HepG2 (cell line): ENCODE results near the gene AQP6. TPM values are rescaled to one million over a fixed set of nuclear protein-coding genes. Genes with fewer than 3 reads are reported as not detected.
A peak's percentile ranks its signal among the peaks of the same experiment; 100 is the strongest.

Experiments
- GZF1 ChIP-seq: sonication (generic); formaldehyde crosslinking; IDR thresholded peaks from 2 replicates; pipeline ENCODE4 v1.5.1; 2020; ENCODE audit warnings: mild to moderate bottlenecking, missing genetic modification reagents
- MAF1 ChIP-seq: sonication (generic); formaldehyde crosslinking; IDR thresholded peaks from 2 replicates; pipeline ENCODE4 v1.5.0; 2020; ENCODE audit warnings: missing genetic modification reagents, borderline replicate concordance
- NR2F6 ChIP-seq, 2 experiments: IDR thresholded peaks; 2 replicates each; pipeline ENCODE4 v1.6.1; 2016; ENCODE audit warnings: antibody characterized with exemption in 1 of 2, mild to moderate bottlenecking in 1 of 2
- PLRG1 ChIP-seq: fragments of 450-650 bp; conservative IDR thresholded peaks from 2 replicates; pipeline ENCODE4 v1.6.1; 2016
- SALL1 ChIP-seq: sonication (generic); formaldehyde crosslinking; IDR thresholded peaks from 2 replicates; pipeline ENCODE4 v1.8.0; 2022; ENCODE audit warnings: mild to moderate bottlenecking, missing genetic modification reagents
- THYN1 ChIP-seq: sonication (generic); formaldehyde crosslinking; IDR thresholded peaks from 2 replicates; pipeline ENCODE4 v1.8.1; 2023; ENCODE audit warnings: low read depth, mild to moderate bottlenecking, moderate library complexity, missing genetic modification reagents, borderline replicate concordance
- ZMYM4 ChIP-seq: sonication (generic); formaldehyde crosslinking; IDR thresholded peaks from 2 replicates; pipeline ENCODE4 v1.8.1; 2023; ENCODE audit warnings: mild to moderate bottlenecking, missing genetic modification reagents
- ZNF296 ChIP-seq: sonication (generic); formaldehyde crosslinking; conservative IDR thresholded peaks from 2 replicates; pipeline ENCODE4 v1.5.0; 2020; ENCODE audit warnings: mild to moderate bottlenecking, missing genetic modification reagents
- ZNF446 ChIP-seq: sonication (generic); formaldehyde crosslinking; IDR thresholded peaks from 2 replicates; pipeline ENCODE4 v1.5.0; 2020; ENCODE audit warnings: mild to moderate bottlenecking, missing genetic modification reagents
- ZNF496 ChIP-seq: sonication (generic); formaldehyde crosslinking; IDR thresholded peaks from 2 replicates; pipeline ENCODE4 v1.8.1; 2023; ENCODE audit warnings: mild to moderate bottlenecking, moderate library complexity, missing genetic modification reagents; ENCODE audit not compliant: insufficient replicate concordance
- ZNF687 ChIP-seq: sonication (generic); formaldehyde crosslinking; IDR thresholded peaks from 2 replicates; pipeline ENCODE4 v1.5.1; 2020; ENCODE audit warnings: mild to moderate bottlenecking, missing genetic modification reagents, moderate library complexity
- ZNF839 ChIP-seq: sonication (generic); formaldehyde crosslinking; IDR thresholded peaks from 2 replicates; pipeline ENCODE4 v1.4.0; 2020; ENCODE audit warnings: missing genetic modification reagents, mild to moderate bottlenecking, borderline replicate concordance
- ZNF878 ChIP-seq: sonication (generic); formaldehyde crosslinking; IDR thresholded peaks from 2 replicates; pipeline ENCODE4 v1.8.1; 2023; ENCODE audit warnings: mild to moderate bottlenecking, missing genetic modification reagents, moderate library complexity
- polyA plus RNA-seq, 8 experiments: library from polyadenylated mRNA; depleted of rRNA in 3 of 8; stranded (reverse) in 7 of 8; unstranded in 1 of 8; fragments of >200 nt; fragmentation: Illumina TruSeq in 4 of 8; extraction: Trizol in 4 of 8; gene quantifications; 2 replicates each; pipeline versions ENCODE4 v1.2.1 to v1.2.3, GENCODE V29; 2011 to 2016; ENCODE audit warnings: low read depth in 4 of 8, missing spikeins in 1 of 8, mixed read lengths in 1 of 8; ENCODE audit not compliant: insufficient read depth in 1 of 8
- total RNA-seq, 5 experiments: library from RNA; depleted of rRNA; stranded (reverse); fragments of >200 nt; fragmentation: Illumina TruSeq; extraction: Trizol; gene quantifications; 2 replicates each; pipeline ENCODE4 v1.2.3, GENCODE V29; 2016; ENCODE audit warnings: low read depth in 1 of 5
- TF ChIP-seq, protein P1 (sequence below), 2 experiments: fragments of 450-650 bp in 1 of 2; sonication (generic) in 1 of 2; formaldehyde crosslinking in 1 of 2; IDR thresholded peaks; 2 replicates each; pipeline versions ENCODE4 v1.6.1 to v1.8.0; 2016 to 2022; ENCODE audit warnings: antibody characterized with exemption in 1 of 2, mild to moderate bottlenecking in 1 of 2, missing genetic modification reagents in 1 of 2
- TF ChIP-seq, protein P2 (sequence below): sonication (generic); formaldehyde crosslinking; IDR thresholded peaks from 2 replicates; pipeline ENCODE4 v1.4.0; 2020; ENCODE audit warnings: mild to moderate bottlenecking, missing genetic modification reagents, borderline replicate concordance

AQP6 gene
- total and polyA plus RNA-seq, 2 of the 13 experiments (the other 11 are each of a cell fraction or from before 2014, with no cell fraction given) = 0.32 to 1.3 TPM

GRCh38 chr12:49974231-49974675, 1.5 kb downstream of the AQP6 start (continued):
- TF ChIP-seq, protein P1, sequence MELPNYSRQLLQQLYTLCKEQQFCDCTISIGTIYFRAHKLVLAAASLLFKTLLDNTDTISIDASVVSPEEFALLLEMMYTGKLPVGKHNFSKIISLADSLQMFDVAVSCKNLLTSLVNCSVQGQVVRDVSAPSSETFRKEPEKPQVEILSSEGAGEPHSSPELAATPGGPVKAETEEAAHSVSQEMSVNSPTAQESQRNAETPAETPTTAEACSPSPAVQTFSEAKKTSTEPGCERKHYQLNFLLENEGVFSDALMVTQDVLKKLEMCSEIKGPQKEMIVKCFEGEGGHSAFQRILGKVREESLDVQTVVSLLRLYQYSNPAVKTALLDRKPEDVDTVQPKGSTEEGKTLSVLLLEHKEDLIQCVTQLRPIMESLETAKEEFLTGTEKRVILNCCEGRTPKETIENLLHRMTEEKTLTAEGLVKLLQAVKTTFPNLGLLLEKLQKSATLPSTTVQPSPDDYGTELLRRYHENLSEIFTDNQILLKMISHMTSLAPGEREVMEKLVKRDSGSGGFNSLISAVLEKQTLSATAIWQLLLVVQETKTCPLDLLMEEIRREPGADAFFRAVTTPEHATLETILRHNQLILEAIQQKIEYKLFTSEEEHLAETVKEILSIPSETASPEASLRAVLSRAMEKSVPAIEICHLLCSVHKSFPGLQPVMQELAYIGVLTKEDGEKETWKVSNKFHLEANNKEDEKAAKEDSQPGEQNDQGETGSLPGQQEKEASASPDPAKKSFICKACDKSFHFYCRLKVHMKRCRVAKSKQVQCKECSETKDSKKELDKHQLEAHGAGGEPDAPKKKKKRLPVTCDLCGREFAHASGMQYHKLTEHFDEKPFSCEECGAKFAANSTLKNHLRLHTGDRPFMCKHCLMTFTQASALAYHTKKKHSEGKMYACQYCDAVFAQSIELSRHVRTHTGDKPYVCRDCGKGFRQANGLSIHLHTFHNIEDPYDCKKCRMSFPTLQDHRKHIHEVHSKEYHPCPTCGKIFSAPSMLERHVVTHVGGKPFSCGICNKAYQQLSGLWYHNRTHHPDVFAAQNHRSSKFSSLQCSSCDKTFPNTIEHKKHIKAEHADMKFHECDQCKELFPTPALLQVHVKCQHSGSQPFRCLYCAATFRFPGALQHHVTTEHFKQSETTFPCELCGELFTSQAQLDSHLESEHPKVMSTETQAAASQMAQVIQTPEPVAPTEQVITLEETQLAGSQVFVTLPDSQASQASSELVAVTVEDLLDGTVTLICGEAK (IDR thresholded peaks at IDR 0.05) = no peak
- TF ChIP-seq, protein P1 (CRISPR knock-in tag; IDR thresholded peaks at IDR 0.05) = no peak
- no peak for TF ChIP-seq MAF1 (CRISPR knock-in tag)
- TF ChIP-seq ZNF878 (CRISPR knock-in tag) = no peak
- no peak for TF ChIP-seq ZNF446
- TF ChIP-seq SALL1 (CRISPR knock-in tag) = peak; percentile 65; the same call in 1 of the 2 replicates
- TF ChIP-seq ZNF296 (CRISPR knock-in tag) = 0 out of 2 replicates have a peak, but pooled peaks have one; percentile 45
- TF ChIP-seq, protein P2, sequence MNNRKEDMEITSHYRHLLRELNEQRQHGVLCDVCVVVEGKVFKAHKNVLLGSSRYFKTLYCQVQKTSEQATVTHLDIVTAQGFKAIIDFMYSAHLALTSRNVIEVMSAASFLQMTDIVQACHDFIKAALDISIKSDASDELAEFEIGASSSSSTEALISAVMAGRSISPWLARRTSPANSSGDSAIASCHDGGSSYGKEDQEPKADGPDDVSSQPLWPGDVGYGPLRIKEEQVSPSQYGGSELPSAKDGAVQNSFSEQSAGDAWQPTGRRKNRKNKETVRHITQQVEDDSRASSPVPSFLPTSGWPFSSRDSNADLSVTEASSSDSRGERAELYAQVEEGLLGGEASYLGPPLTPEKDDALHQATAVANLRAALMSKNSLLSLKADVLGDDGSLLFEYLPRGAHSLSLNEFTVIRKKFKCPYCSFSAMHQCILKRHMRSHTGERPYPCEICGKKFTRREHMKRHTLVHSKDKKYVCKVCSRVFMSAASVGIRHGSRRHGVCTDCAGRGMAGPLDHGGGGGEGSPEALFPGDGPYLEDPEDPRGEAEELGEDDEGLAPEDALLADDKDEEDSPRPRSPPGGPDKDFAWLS (CRISPR knock-in tag) = no peak
- TF ChIP-seq ZNF687 = peak; percentile 62
- TF ChIP-seq ZMYM4 (CRISPR knock-in tag) = no peak
- no peak for TF ChIP-seq ZNF496
- no peak for TF ChIP-seq THYN1
- no peak for TF ChIP-seq GZF1 (CRISPR knock-in tag)
- TF ChIP-seq PLRG1 = no peak
- TF ChIP-seq NR2F6 (IDR thresholded peaks at IDR 0.05) = no peak
- TF ChIP-seq NR2F6 (CRISPR knock-in tag; IDR thresholded peaks at IDR 0.05) = 0 out of 2 replicates have a peak, but pooled peaks have one; percentile 27
- no peak for TF ChIP-seq ZNF839 (CRISPR knock-in tag)
